Stimulated activated CD8-positive, alpha-beta memory T cell treated with anti-CD3 and anti-CD28 coated beads, Interleukin-4, amount 100 ng/mL, for 1 hour (primary cell): ENCODE measurements around the gene ABCB1.

Experiments
- DNase-seq, 2 donors: peaks; one replicate each; pipeline ENCODE4 v3.0.0-alpha.2; 2020; ENCODE audit warnings: low read depth in 2 of 2, low spot score in 1 of 2

The ABCB1 gene

GRCh38 chr7:87517136-87517815, 83.4 kb downstream of the ABCB1 start:
- DNase-seq: no peak

- no peak for DNase-seq
Observed at GRCh38 chr7:87513735-87514335, 86.8 kb downstream of the ABCB1 start.

- DNase-seq: no peak
Observed at GRCh38 chr7:87512906-87513305, 87.8 kb downstream of the ABCB1 start.

DNA sequence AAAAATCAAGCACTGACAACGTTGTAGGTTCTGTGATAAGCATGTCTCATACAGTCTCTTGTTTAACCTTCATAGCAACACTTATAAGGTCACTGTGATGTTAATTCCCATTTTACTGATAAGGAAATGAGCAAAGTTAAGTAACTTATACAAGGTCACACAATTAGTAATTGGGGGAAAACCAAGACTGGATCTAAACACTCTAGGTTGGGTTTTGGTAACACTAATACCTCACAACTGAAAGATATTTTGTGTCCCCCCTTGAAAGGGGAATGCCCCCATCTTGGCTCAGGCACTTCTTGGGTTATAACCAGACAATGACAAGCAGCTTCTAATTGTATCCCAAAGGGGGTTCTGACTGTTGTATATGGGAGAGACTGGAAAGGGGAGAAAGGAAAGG, 89.2 kb downstream of the ABCB1 start:
- no peak for DNase-seq

GRCh38 chr7:87510411-87510875, 90.2 kb downstream of the ABCB1 start:
- DNase-seq: no peak

DNA sequence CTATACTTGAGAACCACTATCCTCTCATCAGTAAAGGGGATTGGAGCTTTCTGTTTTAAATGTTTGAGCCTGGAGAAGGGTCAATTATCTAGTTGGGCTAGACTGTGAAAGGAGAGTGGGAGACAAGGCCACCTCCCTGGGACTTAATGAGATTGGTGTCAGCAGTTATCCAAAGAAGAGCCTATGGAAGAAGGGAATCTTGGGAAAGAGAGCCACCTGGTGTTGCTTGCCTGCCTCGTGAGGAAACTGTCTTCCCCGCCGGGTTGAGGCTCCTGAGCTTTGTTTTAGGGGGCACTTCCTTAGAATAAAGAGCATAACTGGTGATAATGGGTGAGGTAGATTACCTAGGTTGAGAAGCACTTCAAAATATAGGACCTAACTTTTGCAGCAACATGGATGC, 93.2 kb downstream of the ABCB1 start:
- no peak for DNase-seq

DNA sequence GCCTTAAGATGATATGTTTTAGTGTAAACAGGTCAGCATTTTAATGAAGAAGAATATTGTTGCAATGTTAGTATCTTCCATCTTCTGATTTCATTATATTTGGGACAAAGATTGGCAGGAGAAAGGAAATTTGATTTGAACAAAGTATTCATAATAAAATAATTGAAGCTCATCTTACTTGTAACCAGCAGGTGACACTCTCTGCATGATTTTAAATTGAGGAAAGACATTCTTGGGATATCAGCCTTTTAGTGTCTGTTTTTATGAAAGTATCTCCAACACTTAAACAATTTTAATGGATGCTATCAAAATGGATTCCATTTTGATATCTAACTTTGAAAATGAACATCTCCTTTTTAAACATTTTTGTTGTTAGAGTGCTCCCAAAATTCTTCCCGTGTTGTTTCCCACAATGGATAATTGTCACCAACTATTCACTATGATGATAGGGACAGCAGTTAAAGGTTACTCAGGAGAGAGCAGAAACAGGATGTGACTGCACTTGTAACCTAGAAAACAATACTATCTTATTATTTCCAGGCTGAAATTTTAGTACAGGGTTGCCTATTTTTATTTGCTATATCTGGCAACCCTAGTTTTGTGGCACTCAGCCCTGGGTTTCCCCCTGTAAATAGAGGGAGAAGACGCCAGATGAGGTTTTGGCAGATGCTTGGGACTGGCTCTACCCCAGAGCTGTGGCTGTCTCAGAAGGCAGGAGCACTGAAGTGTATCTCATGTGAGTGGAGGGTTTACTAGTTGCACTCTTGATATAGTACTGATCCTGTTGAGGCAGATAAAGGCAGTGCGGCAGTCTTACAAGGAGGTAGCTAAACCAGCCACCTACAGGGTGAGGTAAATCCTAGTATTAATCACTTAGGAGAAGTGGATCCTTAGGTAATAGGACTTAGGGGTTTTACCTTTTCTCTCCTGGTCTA, 94.2 kb downstream of the ABCB1 start:
- DNase-seq: no peak

DNA sequence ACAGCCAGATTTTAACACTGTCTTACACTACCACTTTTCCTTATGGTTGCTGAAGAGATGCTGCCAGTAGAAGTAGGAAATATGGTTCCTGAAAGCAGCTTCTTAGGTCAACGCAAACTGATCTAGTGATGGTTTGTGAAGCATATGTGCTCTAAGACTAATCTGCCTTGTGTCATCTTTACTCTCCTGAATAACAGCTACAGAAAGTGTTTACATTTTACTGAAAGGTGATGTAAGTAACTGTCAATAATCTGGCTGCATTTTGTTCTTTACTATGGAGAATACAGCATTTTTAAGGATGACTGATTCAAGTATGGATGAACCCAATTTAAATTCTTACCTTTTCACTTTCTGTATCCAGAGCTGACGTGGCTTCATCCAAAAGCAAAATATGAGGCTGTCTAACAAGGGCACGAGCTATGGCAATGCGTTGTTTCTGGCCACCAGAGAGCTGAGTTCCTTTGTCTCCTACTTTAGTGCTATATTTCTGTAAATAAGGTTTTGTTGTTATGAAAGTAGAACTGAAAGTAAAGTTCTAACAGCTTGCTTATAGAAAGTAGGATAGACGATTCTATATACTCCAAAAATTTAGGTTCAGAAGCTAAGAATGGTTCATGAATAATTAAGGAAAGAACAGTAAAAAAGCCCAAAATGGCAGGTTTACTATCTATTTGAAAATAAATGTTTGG, 95.0 kb downstream of the ABCB1 start:
- DNase-seq: no peak

GRCh38 chr7:87505122-87505521, 95.6 kb downstream of the ABCB1 start:
- no peak for DNase-seq

DNA sequence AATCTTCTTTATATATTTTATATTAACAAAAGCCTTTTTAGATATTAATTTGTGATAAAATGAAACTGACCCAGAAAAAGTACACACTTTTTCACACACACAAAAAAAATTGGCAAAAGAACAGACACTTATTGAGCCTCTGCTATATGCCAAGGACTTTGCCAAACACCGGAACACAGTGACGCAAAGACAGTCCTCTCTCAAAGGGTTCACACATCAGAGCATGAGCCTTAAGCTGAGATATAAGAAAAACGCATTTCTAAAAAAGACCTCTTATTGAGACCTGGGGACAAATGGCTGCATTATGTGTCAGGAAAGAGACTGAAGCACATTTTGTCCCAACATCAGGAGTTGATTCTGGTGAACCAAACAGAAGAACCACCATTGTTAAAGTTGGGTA, 101.2 kb downstream of the ABCB1 start:
- DNase-seq: no peak

GRCh38 chr7:87498893-87499292, 101.8 kb downstream of the ABCB1 start:
- DNase-seq: no peak

DNA sequence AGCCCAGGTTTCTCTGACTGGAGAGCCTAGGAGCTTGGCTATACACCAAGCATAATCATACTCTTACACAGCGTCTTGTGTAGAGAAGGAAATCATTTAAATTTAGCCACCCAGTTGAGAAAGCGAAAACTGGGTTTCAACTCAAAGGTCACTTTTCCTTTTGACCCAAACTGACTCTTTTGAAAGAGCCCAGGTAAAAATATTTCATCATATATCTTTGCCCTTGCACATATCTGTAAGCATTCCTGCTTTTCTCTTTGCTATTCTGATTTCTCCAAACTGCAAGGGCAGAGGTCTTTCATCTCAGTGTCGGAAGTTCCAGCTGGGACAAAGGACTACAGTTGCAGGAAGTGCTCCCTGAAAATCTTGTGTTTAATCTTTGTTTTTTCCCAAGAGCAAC, 103.2 kb downstream of the ABCB1 start:
- no peak for DNase-seq

DNA sequence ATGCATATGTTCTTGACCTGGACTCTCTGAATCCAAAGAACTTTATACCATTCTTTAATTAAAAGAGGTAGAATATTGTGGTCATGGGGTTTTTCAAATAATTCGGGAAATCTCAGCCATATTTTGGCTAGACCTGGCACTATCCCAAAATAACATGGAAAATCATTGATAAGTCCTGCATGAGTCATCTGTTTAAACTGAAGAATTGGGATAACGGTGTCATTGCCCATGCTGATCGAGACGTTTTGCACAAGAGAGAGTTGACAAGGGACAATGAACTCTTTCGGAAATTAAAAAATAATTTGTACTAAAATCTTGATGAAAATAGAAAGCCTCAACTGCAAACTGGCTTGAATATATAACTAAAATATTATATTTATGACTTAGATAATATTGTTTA, 105.3 kb downstream of the ABCB1 start:
- no peak for DNase-seq

DNA sequence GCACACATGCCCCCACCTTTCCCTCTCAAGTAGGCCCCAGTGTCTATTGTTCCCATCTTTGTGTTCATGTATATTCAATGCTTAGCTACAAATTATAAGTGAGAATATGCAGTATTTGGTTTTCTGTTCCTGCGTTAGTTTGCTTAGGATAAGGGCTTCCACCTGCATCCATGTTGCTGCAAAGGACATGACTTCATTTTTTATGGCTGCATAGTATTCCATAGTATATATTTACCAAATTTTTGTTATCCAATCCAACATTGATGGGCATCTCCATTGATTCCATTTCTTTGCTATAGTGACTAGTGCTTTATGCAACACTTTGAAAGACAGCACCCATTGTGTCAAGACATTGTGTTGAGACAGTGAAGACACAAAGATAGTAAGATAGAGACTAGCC, 106.2 kb downstream of the ABCB1 start:
- DNase-seq: no peak

DNA sequence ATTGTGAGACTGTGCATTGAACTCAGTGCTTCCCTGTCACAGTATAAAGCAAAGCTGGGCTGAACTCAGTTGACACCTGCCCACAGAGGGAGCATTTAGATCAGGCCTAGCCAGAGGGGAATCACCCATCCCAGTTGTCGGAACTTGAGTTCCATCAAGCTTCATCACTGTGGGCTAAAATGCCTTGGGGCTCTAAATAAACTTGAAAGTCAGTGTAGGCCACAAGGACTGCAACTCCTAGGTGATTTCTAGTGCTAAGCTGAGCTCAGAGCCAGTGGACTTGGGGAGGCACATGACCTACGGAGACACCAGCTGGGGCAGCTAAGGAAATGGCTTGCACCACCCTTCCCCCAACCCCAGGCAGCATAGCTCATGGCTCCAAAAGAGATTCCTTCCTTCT, 117.6 kb downstream of the ABCB1 start:
- no peak for DNase-seq

DNA sequence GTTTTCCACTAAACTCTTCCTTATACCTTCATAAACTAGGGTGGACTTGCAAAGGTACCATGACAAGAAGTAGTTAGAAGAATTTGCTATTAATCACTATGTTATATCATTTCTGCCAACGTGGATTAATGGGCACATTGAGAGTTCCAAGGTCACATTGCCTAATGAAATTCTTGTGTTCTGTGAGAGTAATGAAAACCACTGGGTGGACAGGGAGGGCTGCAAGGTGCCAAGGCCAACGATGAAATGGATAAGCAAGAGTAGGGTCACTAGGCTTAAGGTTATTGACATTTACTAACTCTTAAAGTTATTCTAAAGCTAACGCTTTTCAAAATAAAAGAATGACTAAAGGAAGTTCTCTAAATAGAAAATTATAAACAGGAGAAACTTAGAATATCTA, 118.6 kb downstream of the ABCB1 start:
- DNase-seq: no peak

- DNase-seq: no peak
Observed at GRCh38 chr7:87480386-87480785, 120.3 kb downstream of the ABCB1 start.

GRCh38 chr7:87479951-87480350, 120.7 kb downstream of the ABCB1 start:
- no peak for DNase-seq

- DNase-seq: no peak
Observed at GRCh38 chr7:87476179-87476557, 124.5 kb downstream of the ABCB1 start.

- no peak for DNase-seq
Observed at GRCh38 chr7:87475359-87476178, 125.1 kb downstream of the ABCB1 start, which contains the start of gene ABCB4. ABCB4 (minus strand) TSS chr7:87475680; CDS start chr7:87475465, 215 bp downstream.
